Spinal cord (tissue), 10 donors: ENCODE results near the gene MGAT4B. TPM values are rescaled to one million over a fixed set of nuclear protein-coding genes. Genes with fewer than 3 reads are reported as not detected.
A peak's percentile ranks its signal among the peaks of the same experiment; 100 is the strongest.

Source experiments
- DNase-seq, 6 donors: peaks; one replicate each; pipeline versions ENCODE4 v3.0.0 to v3.0.0-alpha.2; 2013 to 2015; ENCODE audit warnings: low spot score in 6 of 6, low read depth in 4 of 6
- H3K27ac ChIP-seq: one replicate; pipeline ENCODE4 v1.5.1; 2013; ENCODE audit warnings: low read depth, low read length, control low read depth
- H3K27me3 ChIP-seq: one replicate; pipeline ENCODE4 v1.6.1; 2013; ENCODE audit warnings: low read length; ENCODE audit not compliant: control insufficient read depth, insufficient read depth
- H3K36me3 ChIP-seq: one replicate; pipeline ENCODE4 v1.6.1; 2013; ENCODE audit warnings: low read length; ENCODE audit not compliant: control insufficient read depth, insufficient read depth
- H3K4me1 ChIP-seq: one replicate; pipeline ENCODE4 v1.6.1; 2013; ENCODE audit warnings: low read length; ENCODE audit not compliant: control insufficient read depth, insufficient read depth
- H3K4me3 ChIP-seq: one replicate; pipeline ENCODE4 v1.5.1; 2013; ENCODE audit warnings: low read depth, low read length, control low read depth
- H3K9me3 ChIP-seq: one replicate; pipeline ENCODE4 v1.6.1; 2013; ENCODE audit warnings: low read length; ENCODE audit not compliant: control insufficient read depth, insufficient read depth
- WGBS: methylation state at CpG from one replicate; pipeline ENCODE4 v1.1.5; 2013; ENCODE audit warnings: missing lambda C conversion rate; ENCODE audit not compliant: insufficient coverage; 5-methylcytosine and 5-hydroxymethylcytosine counted together
- polyA plus RNA-seq, 2 donors: library from polyadenylated mRNA; unstranded; fragments of 120-200 nt; gene quantifications; one replicate each; pipeline ENCODE4 v1.2.1, GENCODE V29; 2013; ENCODE audit not compliant: insufficient read length in 2 of 2
- total RNA-seq, 2 donors: library from RNA; depleted of rRNA in 1 of 2; stranded (reverse); fragments of 120-200 nt in 1 of 2; fragments of >200 nt in 1 of 2; gene quantifications; one replicate each; pipeline versions ENCODE4 v1.2.3 to v1.2.4, GENCODE V29; 2013 to 2014
- donor health status: healthy.

The MGAT4B gene
- total and polyA plus RNA-seq, 4 donors, result 69.4 to 211 (median 131) TPM

DNA sequence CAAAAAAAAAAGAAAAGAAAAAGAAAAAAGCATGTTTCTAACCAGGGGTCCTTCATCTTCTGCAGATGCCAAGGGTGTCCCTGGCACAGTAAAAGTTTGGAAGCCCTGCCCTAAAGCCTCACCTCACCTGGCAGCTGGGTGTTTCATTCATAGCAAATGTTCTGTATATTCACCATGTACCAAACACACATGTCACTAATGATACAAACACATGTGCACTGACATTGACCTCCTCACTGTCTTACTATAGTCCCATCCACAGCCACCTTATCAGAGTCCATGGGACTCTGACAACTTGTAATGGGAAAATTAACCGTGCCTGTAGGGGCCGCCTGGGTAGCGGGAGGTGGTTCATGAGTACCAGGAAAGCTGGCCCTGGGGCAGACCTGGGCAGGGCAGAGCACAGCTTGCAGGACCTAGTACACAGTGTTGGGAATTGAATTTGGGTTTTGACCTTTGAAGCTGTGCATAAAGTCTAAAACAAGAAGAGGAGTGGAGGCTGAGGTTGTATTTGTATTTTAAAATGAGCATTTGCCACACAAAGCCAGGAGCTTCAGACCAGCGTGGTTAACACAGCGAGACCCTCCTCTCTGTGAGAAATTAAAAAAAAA lies 6.4 kb upstream of the MGAT4B start:
- 91% methylated on average over 5 of the region's 5 CpGs for WGBS
- peaks cover 20% of the 10 kb centered on the region for H3K4me1 ChIP-seq
- no peaks in the 10 kb centered on the region for H3K9me3 ChIP-seq
- no peak for DNase-seq
- H3K36me3 ChIP-seq, result peaks cover 34% of the 10 kb centered on the region
- H3K4me3 ChIP-seq, result no peak overlapping the region
- H3K27me3 ChIP-seq, result peaks cover 7% of the 10 kb centered on the region
- no peak overlapping the region for H3K27ac ChIP-seq

DNA sequence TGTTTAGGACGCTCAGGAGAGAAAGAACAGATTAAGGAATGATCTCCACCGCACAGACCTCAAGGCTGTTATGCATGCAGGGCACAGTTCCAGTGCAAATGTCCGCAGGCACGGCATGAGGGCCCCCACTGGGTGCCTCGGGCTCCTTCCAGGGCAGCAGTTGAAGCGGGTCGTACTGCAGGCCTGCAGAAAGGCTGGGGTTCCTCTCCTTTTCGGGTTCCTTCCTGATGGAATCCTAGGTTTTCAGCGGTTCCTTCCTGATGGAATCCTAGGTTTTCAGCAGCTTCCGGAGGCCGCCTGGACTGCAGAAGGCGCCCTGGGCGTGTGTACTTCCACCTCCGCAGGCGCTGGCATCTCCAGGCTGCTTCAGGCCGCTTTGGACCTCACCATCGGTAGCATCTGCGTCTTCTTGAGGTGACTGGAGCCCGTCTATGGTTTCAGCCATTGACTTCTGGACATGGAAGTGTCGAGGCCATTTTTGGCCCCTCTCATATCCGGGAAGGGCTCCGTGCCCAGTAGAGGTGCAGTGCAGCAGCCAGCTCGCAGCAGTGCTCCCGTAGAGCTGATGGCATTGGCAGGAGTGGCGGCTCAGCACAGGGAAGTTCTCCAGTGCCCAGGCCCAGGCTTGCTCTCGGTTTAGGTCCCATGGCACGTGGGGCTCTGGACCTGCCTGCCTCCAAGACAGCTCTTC lies 5.6 kb upstream of the MGAT4B start:
- no peak overlapping the region for H3K27ac ChIP-seq
- no peak for DNase-seq
- no peak overlapping the region for H3K4me3 ChIP-seq
- 91% methylated on average over 27 of the region's 27 CpGs for whole genome bisulfite sequencing
- H3K9me3 ChIP-seq, result no peaks in the 10 kb centered on the region
- H3K4me1 ChIP-seq, result peaks cover 19% of the 10 kb centered on the region
- H3K36me3 ChIP-seq, result peaks cover 37% of the 10 kb centered on the region
- peaks cover 7% of the 10 kb centered on the region for H3K27me3 ChIP-seq

DNA sequence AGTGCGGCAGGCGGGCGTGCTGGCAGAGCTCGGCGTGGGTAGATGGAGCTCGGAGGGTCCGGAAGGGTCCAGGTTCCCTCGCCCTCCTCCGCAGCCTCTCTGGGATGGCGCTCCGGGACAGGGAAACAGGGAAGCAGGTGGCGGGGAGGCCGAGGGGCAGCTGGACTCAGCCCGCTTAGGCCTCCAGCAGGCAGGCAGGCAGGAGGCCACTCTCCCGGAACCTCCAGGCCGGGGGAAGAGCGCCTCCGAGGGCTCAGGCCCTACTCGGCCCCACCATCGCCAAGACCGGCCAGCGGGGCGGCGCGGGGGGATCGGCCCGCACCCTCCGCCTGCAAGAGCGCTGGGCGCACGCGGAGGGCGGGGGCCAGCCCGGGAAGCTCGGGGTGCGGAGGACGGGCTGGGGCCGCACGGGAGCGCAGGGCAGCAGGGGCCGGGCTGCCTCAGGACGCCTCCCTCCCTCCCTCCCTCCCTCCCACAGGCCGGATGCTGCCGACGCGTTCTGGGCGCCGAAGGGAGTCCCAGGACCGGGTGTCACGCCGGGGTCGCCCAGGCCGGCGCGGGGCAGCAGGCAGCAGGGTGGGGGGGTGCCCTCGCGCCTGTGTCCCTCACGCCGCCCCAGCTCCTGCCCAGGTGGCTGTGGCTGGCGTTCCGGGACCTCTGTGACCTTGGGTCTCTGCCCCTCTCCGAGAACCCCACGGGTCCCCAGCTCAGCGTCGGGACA lies 977 bp downstream of the MGAT4B start:
- peak in 1 of 6 donors; percentile 28 for DNase-seq
- peak overlapping the region; percentile 48 for H3K4me3 ChIP-seq
- H3K27me3 ChIP-seq, result no peaks in the 10 kb centered on the region
- H3K36me3 ChIP-seq, result peaks cover 41% of the 10 kb centered on the region
- H3K4me1 ChIP-seq, result peaks cover 48% of the 10 kb centered on the region
- H3K27ac ChIP-seq, result no peak overlapping the region
- WGBS, result 3% methylated on average over 56 of the region's 65 CpGs
- H3K9me3 ChIP-seq, result no peaks in the 10 kb centered on the region

DNA sequence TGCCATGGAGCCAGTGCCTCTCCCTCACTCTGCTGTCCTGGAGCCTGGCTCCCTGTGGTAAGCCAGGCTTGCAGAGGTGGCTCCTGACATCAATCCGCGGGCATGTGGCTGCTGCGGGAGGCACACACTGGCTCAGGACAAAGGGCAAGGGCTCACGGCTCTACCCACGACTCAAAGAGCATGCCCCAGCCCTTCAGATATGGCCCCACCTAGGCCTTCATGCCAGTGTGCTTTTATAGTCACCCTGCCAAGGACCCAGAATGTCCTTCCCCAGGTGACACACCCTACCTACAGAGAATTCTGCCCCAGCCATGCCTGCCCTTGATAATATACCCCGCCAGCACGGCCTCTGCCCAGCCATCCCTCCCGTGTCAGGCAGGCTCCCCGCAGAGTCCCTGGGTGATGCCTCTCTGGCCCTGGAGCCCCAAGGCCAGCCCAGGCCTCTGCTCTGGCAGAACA lies 1.6 kb downstream of the MGAT4B start:
- Histone ChIP-seq H3K4me3 (peak overlapping the region; percentile 48), H3K36me3 (peaks cover 47% of the 10 kb centered on the region), H3K9me3 (no peaks in the 10 kb centered on the region), H3K27me3 (no peaks in the 10 kb centered on the region), H3K4me1 (peaks cover 48% of the 10 kb centered on the region), H3K27ac (no peak overlapping the region)
- no peak for DNase-seq
- 61% methylated on average over 9 of the region's 9 CpGs for WGBS

DNA sequence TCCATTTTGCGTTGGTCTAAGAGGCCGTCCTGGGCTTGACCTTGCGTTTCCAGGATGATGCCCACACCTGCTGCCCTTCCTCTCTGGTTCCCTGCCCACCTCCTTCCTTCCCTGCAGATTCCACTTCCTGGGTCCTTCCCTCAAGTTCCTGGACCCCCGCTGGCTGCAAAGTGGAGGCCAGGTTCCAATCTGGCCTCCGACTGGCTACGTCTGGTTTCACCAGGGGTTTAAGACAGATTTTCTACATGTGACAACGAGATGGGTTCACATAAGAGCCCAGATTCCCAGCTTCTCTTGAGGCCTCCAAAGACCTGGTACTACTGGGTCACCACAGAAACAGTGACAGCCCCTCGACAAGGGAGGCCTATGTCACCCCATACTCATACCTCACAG lies 2.1 kb downstream of the MGAT4B start:
- H3K27ac ChIP-seq, result no peak overlapping the region
- H3K4me1 ChIP-seq, result peaks cover 48% of the 10 kb centered on the region
- no peak for DNase-seq
- no peaks in the 10 kb centered on the region for H3K9me3 ChIP-seq
- H3K27me3 ChIP-seq, result no peaks in the 10 kb centered on the region
- no peak overlapping the region for H3K4me3 ChIP-seq
- WGBS, result 91% methylated on average over 8 of the region's 8 CpGs
- H3K36me3 ChIP-seq, result peaks cover 52% of the 10 kb centered on the region

DNA sequence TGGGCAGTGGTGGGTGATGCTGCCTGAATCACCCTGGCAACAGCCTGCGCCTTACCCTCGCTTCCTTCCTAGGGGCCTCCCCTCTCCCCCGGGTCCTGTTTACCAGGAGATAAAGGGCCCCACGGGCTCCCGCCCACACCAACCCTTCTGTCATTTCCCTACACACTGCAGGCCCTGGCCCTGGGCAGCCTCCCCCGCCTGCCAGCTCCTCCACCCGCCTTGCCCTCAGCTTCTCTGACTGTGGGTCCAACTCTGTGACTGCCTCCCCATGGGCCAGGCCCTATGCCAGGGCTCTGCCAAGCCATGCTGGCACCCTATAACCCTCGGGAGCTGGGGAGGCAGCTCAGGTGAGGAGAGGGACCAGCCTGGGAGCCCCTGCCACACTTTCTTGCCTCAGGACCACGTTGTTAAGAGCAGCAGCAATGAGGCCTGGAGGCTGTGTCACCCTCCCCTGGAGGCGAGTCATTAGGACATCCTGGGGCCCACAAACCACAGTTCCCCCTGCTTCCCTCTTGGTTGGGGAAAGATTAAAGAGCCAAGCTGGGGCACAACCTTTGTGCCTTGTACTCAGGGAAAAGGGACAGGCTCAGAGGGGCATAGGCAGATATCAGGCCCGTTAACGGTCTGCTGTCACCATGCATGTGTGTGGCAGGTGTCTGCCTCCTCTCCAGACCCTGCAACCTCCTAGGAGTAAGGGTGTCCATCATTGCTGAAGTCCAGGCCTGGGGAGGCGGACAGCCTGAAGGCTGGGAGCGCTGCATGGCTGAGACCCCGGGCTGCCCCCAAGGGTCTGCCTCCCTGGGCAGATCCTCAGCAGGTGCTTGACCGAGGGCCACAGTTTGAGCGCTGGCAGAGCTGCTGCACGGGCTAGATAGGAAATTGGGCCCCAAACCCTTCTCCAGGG lies 2.8 kb downstream of the MGAT4B start:
- H3K36me3 ChIP-seq, result peaks cover 59% of the 10 kb centered on the region
- H3K4me1 ChIP-seq, result peaks cover 48% of the 10 kb centered on the region
- H3K27ac ChIP-seq, result no peak overlapping the region
- 61% methylated on average over 18 of the region's 18 CpGs for WGBS
- no peaks in the 10 kb centered on the region for H3K9me3 ChIP-seq
- no peak for DNase-seq
- H3K4me3 ChIP-seq, result no peak overlapping the region
- no peaks in the 10 kb centered on the region for H3K27me3 ChIP-seq

DNA sequence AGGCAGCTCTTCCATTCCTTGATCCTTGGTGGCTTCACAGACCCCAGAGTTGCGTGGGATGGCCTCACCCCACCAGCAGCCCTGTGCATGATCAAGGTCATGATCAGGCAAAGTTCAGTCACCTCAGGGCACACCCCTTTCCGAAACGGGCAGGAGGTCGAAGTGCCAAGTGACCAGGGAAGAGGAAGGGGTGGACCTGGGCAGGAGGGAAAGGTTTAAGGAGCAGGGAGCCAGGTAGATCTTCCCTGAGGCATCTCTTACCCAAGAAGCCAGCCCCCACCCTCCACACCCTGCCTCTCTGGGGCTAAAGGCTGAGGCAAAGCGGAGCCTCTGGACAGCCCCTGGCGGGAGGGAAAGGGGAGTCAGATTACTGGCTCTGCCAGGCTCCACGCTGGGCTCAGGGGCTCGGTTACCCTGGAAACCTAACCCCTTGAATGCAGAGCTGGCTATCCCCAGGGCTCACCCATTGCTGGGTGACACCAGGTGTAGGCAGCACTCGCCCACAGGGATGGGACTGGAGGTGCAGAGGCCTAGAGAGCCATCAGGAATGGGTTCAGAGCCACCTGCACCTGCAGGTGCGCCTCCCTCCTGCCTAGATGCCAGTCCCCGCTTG lies 3.6 kb downstream of the MGAT4B start:
- Histone ChIP-seq H3K27me3 (no peaks in the 10 kb centered on the region), H3K4me3 (no peak overlapping the region), H3K36me3 (peaks cover 67% of the 10 kb centered on the region), H3K27ac (no peak overlapping the region), H3K4me1 (peaks cover 44% of the 10 kb centered on the region), H3K9me3 (no peaks in the 10 kb centered on the region)
- DNase-seq, result no peak
- WGBS, result 56% methylated on average over 8 of the region's 11 CpGs

DNA sequence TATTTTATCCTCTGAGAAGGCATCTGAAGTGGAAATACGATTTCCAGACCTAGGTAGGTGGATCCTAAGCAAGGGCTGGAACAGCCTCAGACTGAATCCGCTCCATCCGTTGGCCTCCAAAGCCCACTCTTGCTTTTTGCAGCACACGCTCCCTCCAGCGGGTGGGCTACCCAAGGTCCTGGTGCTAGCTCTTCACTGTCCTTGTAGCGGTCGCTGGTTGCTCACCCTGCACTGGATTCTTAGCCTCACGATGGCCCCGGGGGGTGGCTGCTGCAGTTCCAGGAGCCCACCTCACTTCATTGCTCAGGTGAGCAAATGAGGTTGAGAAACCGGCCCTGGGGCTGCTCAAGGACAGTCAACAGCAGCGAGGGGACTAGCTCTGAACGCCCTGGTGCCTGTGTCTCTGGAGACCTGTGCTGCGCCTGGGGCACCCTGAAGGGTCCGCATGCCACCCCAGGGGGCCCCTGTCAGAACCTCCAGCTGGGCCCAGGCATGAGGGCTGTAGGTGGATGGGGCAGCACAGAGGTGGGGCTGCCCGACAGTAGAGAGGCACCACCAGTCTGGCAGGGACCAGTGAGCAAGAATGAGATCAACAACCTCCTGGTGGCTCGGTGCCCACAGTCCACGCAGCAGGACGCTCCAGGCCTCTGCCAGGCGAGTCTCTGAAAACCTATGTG lies 4.3 kb downstream of the MGAT4B start:
- DNase-seq, result peak in 1 of 6 donors; percentile 9
- 74% methylated on average over 19 of the region's 19 CpGs for WGBS

More for the DNA sequence above, 4.3 kb downstream of the MGAT4B start:
- Histone ChIP-seq H3K4me1 (peaks cover 37% of the 10 kb centered on the region), H3K27me3 (no peaks in the 10 kb centered on the region), H3K9me3 (no peaks in the 10 kb centered on the region), H3K4me3 (no peak overlapping the region), H3K36me3 (peaks cover 71% of the 10 kb centered on the region), H3K27ac (no peak overlapping the region)
